Measurements from ENCODE around the gene PRSS56. TPM values are rescaled to one million over a fixed set of nuclear protein-coding genes. Genes with fewer than 3 reads are reported as not detected.

PRSS56 gene
- total RNA-seq, 1 donor from 2014 or later = not detected

GRCh38 chr2:232480201-232481190, 39.7 kb upstream of the PRSS56 start:
- no peak overlapping the region for H3K9ac ChIP-seq (ENCODE audit: low read length)
- no peak overlapping the region for H3K27ac ChIP-seq (ENCODE audit: low read depth, low read length)
- H4K20me1 ChIP-seq (ENCODE audit: insufficient read depth, low read length) = no peaks in the 10 kb centered on the region
- H3K9me3 Mint-ChIP-seq (ENCODE audit: unreplicated experiment) = peaks cover 5% of the 10 kb centered on the region
- FAIRE-seq (no peak), DNase-seq (ENCODE audit: low read depth) (no peak)
- TF ChIP-seq EZH2 (IDR thresholded peaks at IDR 0.05; ENCODE audit: insufficient read depth, low read length) (no peak), CTCF (IDR thresholded peaks at IDR 0.05; ENCODE audit: insufficient read depth, low read depth, low read length) (no peak)
- H3K4me3 Mint-ChIP-seq (ENCODE audit: unreplicated experiment) = no peak overlapping the region
- H3K79me2 ChIP-seq (ENCODE audit: insufficient read depth, low read length) = no peaks in the 10 kb centered on the region
- no peaks in the 10 kb centered on the region for H3K36me3 Mint-ChIP-seq (ENCODE audit: low read depth, unreplicated experiment)
- H3K4me2 ChIP-seq (ENCODE audit: low read length) = no peak overlapping the region
- no peak overlapping the region for H2AFZ ChIP-seq (ENCODE audit: low read depth, low read length)
- no peak overlapping the region for H3K4me3 ChIP-seq (ENCODE audit: insufficient read depth, low read depth, low read length)
- no peaks in the 10 kb centered on the region for H3K4me1 Mint-ChIP-seq (ENCODE audit: low read depth, unreplicated experiment)
- no peak overlapping the region for H3K27ac Mint-ChIP-seq (ENCODE audit: unreplicated experiment)
- H3K27me3 Mint-ChIP-seq (ENCODE audit: low read depth, unreplicated experiment) = peaks cover 69% of the 10 kb centered on the region
- H3K9me3 ChIP-seq (ENCODE audit: insufficient read depth, low read depth, low read length) = no peaks in the 10 kb centered on the region
- peaks cover 11% of the 10 kb centered on the region for H3K27me3 ChIP-seq (ENCODE audit: insufficient read depth, low read length)
- no peaks in the 10 kb centered on the region for H3K4me1 ChIP-seq (ENCODE audit: insufficient read depth, low read length)
- no peaks in the 10 kb centered on the region for H3K36me3 ChIP-seq (ENCODE audit: insufficient read depth, low read length)

GRCh38 chr2:232481322-232482140, 38.7 kb upstream of the PRSS56 start:
- Histone ChIP-seq H3K9ac (ENCODE audit: low read length) (no peak overlapping the region), H3K27me3 (ENCODE audit: insufficient read depth, low read length) (peaks cover 13% of the 10 kb centered on the region), H3K4me3 (ENCODE audit: insufficient read depth, low read depth, low read length) (no peak overlapping the region), H3K9me3 (ENCODE audit: insufficient read depth, low read depth, low read length) (no peaks in the 10 kb centered on the region), H3K4me2 (ENCODE audit: low read length) (no peak overlapping the region), H3K36me3 (ENCODE audit: insufficient read depth, low read length) (no peaks in the 10 kb centered on the region), H3K27ac (ENCODE audit: low read depth, low read length) (no peak overlapping the region), H4K20me1 (ENCODE audit: insufficient read depth, low read length) (no peaks in the 10 kb centered on the region), H3K4me1 (ENCODE audit: insufficient read depth, low read length) (no peaks in the 10 kb centered on the region), H3K79me2 (ENCODE audit: insufficient read depth, low read length) (no peaks in the 10 kb centered on the region), H2AFZ (ENCODE audit: low read depth, low read length) (no peak overlapping the region)
- TF ChIP-seq EZH2 (IDR thresholded peaks at IDR 0.05; ENCODE audit: insufficient read depth, low read length) = no peak
- no peak for TF ChIP-seq CTCF (IDR thresholded peaks at IDR 0.05; ENCODE audit: insufficient read depth, low read depth, low read length)
- DNase-seq (ENCODE audit: low read depth) (no peak), FAIRE-seq (no peak)
- no peak overlapping the region for H3K4me3 Mint-ChIP-seq (ENCODE audit: unreplicated experiment)
- no peak overlapping the region for H3K27ac Mint-ChIP-seq (ENCODE audit: unreplicated experiment)
- peaks cover 5% of the 10 kb centered on the region for H3K9me3 Mint-ChIP-seq (ENCODE audit: unreplicated experiment)
- peaks cover 61% of the 10 kb centered on the region for H3K27me3 Mint-ChIP-seq (ENCODE audit: low read depth, unreplicated experiment)
- no peaks in the 10 kb centered on the region for H3K4me1 Mint-ChIP-seq (ENCODE audit: low read depth, unreplicated experiment)
- no peaks in the 10 kb centered on the region for H3K36me3 Mint-ChIP-seq (ENCODE audit: low read depth, unreplicated experiment)
